Measurements from ENCODE around the gene LINS1. TPM values are rescaled to one million over a fixed set of nuclear protein-coding genes. Genes with fewer than 3 reads are reported as not detected.

The LINS1 gene
- total RNA-seq, 1 donor from 2014 or later, result 16.2 TPM

- H3K4me3 Mint-ChIP-seq, result peak within 1 kb of the TSS; percentile 86
- H3K4me1 Mint-ChIP-seq (ENCODE audit: unreplicated experiment), result no peaks in the 10 kb centered on the region
- TF ChIP-seq CTCF (conservative IDR thresholded peaks at IDR 0.05), result no peak
- no peak for DNase-seq (ENCODE audit: extremely low spot score, unreplicated experiment)
- H3K27me3 Mint-ChIP-seq, result peaks cover 22% of the 10 kb centered on the region
- no peaks in the 10 kb centered on the region for H3K9me3 Mint-ChIP-seq
- peak within 1 kb of the TSS; percentile 96 for H3K27ac Mint-ChIP-seq
- no peaks in the 10 kb centered on the region for H3K36me3 Mint-ChIP-seq
Observed at GRCh38 chr15:100528833-100529428, 73.1 kb downstream of the LINS1 start, which contains the start of gene CERS3. Gene CERS3 (minus strand): TSS chr15:100528950. CDS start chr15:100501849, 27,101 bp downstream.

GRCh38 chr15:100526027-100526481 lies 75.9 kb downstream of the LINS1 start:
- TF ChIP-seq CTCF (conservative IDR thresholded peaks at IDR 0.05), result no peak
- H3K36me3 Mint-ChIP-seq, result no peaks in the 10 kb centered on the region
- no peaks in the 10 kb centered on the region for H3K4me1 Mint-ChIP-seq (ENCODE audit: unreplicated experiment)
- DNase-seq (ENCODE audit: extremely low spot score, unreplicated experiment), result no peak
- H3K27ac Mint-ChIP-seq, result no peak overlapping the region
- H3K9me3 Mint-ChIP-seq, result no peaks in the 10 kb centered on the region
- peaks cover 6% of the 10 kb centered on the region for H3K27me3 Mint-ChIP-seq
- no peak overlapping the region for H3K4me3 Mint-ChIP-seq

GRCh38 chr15:100525436-100525835 lies 76.5 kb downstream of the LINS1 start:
- Mint-ChIP-seq H3K9me3 (no peaks in the 10 kb centered on the region), H3K27me3 (peaks cover 5% of the 10 kb centered on the region), H3K36me3 (no peaks in the 10 kb centered on the region), H3K4me1 (ENCODE audit: unreplicated experiment) (no peaks in the 10 kb centered on the region), H3K27ac (no peak overlapping the region), H3K4me3 (no peak overlapping the region)
- DNase-seq (ENCODE audit: extremely low spot score, unreplicated experiment), result no peak
- no peak for TF ChIP-seq CTCF (conservative IDR thresholded peaks at IDR 0.05)

GRCh38 chr15:100524326-100524725 lies 77.7 kb downstream of the LINS1 start:
- H3K4me3 Mint-ChIP-seq, result no peak overlapping the region
- no peak for TF ChIP-seq CTCF (conservative IDR thresholded peaks at IDR 0.05)
- H3K4me1 Mint-ChIP-seq (ENCODE audit: unreplicated experiment), result no peaks in the 10 kb centered on the region
- no peak overlapping the region for H3K27ac Mint-ChIP-seq
- DNase-seq (ENCODE audit: extremely low spot score, unreplicated experiment), result no peak
- H3K9me3 Mint-ChIP-seq, result no peaks in the 10 kb centered on the region
- H3K36me3 Mint-ChIP-seq, result no peaks in the 10 kb centered on the region
- no peaks in the 10 kb centered on the region for H3K27me3 Mint-ChIP-seq

- Mint-ChIP-seq H3K27me3 (no peaks in the 10 kb centered on the region), H3K27ac (no peak overlapping the region)
Observed at GRCh38 chr15:100521907-100522306, 80.1 kb downstream of the LINS1 start.

More at GRCh38 chr15:100521907-100522306, 80.1 kb downstream of the LINS1 start:
- DNase-seq (ENCODE audit: extremely low spot score, unreplicated experiment), result no peak
- no peak for TF ChIP-seq CTCF (conservative IDR thresholded peaks at IDR 0.05)
- Mint-ChIP-seq H3K4me3 (no peak overlapping the region), H3K9me3 (no peaks in the 10 kb centered on the region), H3K4me1 (ENCODE audit: unreplicated experiment) (no peaks in the 10 kb centered on the region), H3K36me3 (no peaks in the 10 kb centered on the region)

Measured in type B pancreatic cell (in vitro differentiated cells).